Measurements from ENCODE around the gene TRAPPC2.
A peak's percentile ranks its signal among the peaks of the same experiment; 100 is the strongest.

Gene TRAPPC2

DNA sequence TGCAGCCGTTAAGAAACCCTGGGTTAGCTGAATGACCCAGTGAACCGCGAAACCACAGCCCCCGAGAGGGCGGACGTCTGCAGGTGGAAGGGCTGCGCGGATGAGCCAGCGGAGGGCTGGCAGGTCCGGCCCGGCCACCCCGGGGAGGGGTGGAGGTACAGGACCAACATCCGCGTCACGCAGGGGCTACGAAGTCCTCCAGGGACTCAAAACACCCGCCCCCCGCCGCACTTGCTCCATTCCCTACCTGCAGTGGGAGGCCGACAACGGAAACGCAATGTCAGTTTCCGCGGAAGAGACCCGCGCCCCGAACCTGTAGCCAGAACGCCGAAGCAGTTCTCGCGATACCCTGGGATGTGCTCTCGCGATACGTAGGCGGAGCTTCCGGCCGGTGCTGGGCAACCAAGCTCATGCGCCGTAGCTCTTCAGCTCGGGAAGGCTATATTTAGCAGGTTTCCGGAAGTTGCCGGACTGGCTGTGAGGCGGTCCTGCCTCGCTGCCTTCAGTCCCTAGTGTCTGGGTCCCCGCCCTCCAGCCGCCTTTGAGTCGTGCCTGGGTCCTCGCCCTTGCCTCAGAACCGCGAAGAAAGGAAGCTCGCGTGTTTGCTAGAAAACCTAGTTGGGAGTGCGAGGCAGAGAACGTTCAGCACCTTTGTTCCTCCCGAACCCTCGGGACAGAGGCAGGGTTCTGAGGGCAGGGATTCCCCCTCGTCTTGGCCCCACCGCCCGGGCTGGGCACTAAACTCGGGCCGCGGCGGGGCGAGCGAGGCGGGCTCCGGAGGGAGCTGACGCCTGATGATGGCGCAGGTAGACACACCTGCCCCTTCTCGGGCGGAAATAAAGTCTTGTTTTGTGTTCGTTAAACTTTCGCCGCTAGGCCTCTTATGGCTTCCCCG, at the start of gene TRAPPC2, which contains the start of gene OFD1:
Gene TRAPPC2, minus strand, starts transcription at position 343 of the 895 bp plus-strand sequence. CDS start 14,657 bp downstream, outside the sequence.
Gene OFD1, plus strand, starts transcription at position 471 of the 895 bp plus-strand sequence. Its CDS starts 324 bp downstream, at position 795.
- DNase-seq, result peak; percentile 80 to 96

DNA sequence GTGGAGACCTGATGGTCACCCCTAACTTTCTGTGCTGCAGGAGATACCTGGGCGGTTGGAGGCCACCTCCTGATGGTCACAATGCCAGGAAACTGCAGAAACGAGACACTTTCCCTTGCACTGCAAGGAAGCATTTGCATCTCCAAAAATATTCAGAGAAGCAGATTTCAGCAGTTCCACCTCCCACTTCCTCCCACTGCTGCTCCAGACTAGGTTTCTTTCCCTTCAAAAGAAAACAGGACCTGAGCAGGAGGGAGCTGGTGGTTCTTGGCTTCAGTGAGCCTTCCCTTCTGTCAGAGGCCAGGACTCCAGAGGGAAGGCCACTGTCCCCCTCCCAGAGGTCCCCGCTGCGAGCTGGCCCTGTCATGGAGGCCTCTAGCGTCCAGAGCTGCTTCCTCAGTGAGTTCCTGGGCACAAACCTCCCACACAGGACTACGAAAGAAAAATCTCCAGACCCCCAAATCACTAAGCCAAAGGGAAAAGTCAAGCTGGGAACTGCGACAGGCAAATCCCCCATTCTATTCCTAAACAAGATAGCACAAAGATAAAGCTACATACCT, 46.5 kb upstream of the TRAPPC2 start:
- no peak for DNase-seq

DNA sequence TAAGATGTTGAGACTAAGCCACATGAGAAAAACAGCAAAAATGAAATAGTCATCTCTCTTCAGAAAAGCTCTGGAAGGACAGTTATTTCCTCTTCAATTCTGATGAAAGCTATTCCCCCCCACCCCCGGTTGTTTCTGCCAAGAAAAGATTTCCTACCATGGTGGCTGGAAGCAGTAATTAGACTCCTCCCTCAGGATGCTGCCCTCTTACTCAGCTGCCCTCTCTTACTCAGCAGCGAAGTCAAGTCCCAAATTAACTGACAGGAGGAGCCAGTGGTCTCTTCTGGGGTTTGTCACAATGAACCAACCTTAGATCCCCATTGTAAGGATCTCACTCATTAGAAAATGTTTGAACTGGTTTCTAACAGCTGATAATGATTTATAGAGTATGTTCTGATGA, 44.5 kb upstream of the TRAPPC2 start:
- no peak for DNase-seq

DNA sequence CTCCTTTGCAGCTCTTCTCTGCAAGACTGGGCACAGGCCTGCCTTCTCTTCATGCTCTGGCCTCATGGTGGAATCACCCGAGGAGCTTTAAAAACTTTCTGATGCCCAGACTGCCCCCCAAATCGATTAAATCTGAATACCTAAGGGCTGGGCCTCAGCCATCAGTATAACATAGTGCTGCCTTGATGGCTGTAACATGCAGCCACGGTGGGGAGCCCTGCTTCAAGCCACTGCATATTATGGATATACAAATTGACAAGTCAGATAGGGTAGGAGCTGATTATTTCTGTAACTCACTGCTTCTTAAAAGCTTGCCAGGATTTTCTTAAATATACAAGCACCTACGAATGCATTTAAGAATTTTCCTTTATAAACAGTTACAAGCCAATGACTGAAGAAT, 42.0 kb upstream of the TRAPPC2 start:
- no peak for DNase-seq

DNA sequence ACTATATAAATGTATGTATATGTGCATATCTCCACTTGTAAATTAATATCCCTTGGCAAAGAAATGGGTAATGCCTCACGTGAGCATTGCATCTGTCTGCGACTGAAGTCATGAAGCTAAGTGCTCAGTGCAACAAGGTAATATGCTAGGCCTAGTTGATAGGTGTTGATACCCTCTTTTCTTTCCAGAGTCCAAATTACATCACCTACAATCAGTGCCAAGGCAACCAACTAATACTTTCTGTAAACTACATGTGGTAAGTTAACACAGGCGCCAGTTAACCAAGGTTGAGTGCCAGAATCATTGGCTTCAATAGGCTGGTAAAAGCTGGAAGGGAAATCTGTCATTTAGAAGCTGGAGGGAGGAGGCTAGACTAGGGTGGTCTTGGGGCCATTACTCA, 41.4 kb upstream of the TRAPPC2 start:
- no peak for DNase-seq

DNA sequence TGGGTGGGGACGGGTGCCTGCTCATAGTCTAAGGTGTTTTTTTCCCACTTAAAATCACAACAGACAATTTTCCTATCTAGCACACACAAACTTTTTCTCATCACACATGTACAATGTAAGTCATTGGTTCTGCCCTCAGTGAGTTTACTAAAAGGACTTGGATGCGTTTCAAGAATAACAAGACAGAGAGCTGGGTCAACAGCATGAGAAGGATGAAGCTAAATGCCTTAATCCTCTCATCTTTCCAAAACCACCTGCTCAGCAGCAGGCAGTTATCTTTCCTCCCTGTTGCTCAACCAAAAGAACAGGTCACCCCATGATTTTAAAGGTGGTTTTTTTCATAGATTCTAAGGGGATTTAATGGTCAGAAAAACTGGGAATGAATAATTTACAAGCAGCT, 40.3 kb upstream of the TRAPPC2 start:
- no peak for DNase-seq

DNA sequence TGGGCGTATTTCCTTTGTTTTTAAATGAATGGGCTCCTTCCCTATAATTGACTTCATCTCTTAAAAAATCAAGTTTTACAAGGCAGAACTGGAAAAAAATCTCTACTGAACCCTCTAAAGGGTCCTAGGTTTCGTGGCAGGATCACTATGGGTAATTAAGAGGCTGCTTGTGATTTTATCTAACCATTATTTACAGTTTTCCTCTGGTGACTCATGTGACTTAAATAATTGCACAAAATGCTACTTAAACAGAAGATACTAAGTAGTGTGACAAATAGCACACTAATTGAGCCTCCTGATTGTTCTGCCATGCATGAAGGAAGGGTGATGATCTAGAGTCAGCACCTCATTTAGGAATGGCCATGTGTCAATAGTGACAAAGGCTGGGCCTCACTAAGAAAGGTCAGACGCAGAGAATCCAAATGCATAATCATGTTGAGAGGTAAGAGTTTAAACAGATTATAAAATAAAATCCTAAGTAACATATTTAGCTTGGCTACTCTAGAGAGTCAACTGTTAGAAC, 35.7 kb upstream of the TRAPPC2 start:
- no peak for DNase-seq

DNA sequence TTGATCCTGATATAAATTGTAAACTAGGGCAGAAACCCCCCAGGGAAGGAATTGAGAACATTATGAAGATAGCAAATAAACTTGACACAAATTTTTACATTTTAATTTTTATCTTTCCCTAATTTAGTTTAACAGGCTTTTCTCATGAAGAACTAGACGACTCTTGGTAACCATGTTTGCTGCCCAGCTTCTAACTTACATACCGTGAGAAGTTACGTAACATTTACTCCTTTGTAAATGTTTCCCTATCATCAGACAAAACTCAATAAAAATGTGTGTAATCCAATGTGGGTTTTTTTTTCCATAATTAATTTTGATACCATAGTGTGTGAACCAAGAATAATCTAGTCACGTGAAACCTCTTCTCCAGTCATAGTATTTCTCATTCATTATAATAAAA, 34.5 kb upstream of the TRAPPC2 start:
- no peak for DNase-seq

DNA sequence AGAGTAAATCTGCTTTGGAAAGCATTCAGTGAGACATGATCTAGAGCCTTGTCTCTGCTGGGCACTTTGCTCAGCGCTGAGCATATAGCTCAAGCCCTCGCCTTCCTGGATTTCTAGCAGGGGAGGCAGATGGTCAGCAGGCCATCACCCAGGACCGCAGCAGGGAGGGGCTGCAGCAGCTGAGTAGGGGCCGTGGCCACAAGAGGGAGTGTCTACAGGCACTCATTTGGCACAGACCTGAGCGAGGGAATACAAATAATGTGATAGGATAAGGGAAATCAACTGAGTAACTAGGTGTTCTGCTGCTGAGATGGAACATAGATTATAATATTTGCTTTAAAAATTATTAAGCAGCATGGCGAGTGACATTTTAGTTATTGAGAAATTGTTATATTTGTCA, 30.3 kb upstream of the TRAPPC2 start:
- DNase-seq, result no peak

DNA sequence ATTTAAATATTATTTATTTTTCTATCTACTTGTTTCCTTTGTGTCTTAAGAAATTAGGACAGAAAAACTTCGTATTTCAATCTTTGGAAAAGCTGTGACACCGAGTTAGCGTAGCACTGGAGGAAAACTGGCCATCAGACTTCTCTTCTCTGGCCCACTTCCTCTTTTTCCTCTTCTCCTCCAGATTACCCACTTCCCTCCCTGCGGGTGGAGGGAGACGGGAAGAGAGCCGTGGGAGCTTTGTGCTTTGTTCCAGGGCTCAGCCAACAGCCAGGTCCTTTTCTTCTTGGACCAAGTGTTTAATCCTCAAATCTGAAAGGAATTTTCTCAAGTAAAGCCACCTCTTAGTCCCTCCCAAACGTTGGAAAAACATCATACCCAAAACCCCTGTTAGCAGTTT, 29.9 kb upstream of the TRAPPC2 start:
- DNase-seq, result no peak

DNA sequence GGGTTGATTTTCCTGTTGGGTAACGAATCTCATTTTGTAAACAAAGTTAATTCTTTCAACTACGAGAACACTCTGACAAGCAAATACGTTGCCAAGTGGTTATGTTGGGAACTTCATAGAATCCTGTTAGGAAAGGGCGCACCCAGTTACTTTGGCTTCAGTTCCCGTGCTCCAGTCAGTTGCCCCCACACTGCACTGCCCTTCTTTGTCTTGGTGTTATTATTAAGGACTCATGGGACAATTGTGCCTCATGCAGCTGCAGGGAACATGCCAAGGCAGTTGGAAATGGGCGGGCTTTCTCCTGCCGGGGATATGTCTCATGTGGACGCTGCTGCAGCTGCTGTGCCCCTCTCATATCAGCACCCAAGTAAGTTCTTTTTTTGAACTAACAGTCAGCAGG, 29.1 kb upstream of the TRAPPC2 start:
- no peak for DNase-seq

DNA sequence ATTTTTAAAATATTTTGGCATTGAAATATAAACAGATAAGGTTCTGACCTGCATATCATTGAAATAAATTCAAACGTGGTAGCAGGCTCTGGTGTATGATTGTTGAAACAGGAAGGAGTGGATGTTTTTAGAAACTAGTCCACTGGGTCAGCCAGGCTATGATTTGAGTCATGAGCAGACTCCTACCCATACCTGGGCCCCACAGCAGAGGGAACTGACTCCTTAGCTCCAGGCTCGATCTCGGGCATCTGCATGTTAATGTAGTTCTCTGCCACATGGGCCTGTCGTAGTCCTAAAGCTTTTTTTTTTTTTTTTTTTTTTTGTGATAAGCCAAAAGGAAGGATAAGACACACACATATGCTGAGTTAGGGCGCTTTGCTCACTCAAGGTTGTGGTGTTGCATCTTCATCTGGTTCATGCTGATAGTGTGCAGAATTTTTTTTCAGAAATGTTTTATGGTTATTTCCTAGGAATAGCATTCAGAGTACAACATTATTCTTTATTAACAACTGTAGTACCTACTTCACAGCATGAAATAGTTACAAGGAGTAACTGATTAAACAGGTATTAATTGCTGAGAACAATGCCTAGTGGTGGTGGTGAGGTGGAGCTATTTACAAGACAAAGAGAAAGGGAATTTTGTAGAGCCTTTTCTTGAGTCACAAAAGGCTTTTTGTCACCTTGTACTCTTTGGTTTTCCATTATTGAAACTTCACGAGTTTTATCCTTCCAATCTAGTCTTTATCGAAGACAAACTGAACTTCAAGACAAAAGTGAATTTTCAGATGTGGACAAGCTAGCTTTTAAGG, 27.4 kb upstream of the TRAPPC2 start:
- DNase-seq, result no peak

DNA sequence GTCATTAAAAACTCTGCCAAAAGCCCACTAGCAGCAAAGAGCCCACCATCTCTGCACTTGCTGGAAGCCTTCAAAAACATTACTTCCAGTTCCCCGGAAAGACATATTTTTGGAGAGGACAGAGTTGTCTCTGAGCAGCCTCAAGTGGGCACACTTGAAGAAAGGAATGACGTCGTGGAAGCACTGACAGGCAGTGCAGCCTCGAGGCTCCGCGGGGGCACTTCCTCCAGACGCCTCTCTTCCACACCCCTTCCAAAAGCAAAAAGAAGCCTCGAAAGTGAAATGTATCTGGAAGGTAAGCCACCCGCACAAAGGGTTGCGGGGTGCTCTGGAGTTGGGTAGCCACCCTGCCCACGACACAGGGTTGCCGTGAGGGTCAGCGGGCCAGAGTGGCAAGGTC, 26.0 kb upstream of the TRAPPC2 start:
- no peak for DNase-seq

DNA sequence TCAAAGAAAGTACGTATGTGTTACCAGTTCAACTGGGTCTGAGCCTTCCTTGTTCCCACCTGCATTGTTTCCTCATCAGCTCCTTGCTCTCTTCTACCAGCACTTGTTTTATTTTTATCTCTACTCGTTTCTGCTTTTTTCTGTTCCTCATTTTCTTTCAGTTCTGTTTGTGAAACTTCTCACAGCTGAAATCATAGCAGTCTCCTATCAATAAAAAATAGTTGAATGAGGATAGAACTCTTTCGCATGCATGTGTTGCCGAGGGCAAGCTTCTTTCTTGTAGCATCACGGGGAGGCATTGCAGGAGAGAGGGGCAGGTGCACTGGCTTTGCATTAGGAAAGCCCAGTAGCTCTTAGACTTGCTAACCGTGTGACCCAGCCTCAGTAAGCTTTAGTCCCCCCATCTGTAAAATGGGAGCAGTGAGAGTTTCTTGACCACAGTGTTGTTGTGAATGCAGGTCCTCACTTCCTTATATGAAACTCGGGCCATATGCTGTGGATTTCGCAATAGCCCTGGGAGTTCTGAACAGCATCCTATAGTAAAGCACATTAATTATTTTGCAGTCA, 24.8 kb upstream of the TRAPPC2 start:
- DNase-seq, result no peak

DNA sequence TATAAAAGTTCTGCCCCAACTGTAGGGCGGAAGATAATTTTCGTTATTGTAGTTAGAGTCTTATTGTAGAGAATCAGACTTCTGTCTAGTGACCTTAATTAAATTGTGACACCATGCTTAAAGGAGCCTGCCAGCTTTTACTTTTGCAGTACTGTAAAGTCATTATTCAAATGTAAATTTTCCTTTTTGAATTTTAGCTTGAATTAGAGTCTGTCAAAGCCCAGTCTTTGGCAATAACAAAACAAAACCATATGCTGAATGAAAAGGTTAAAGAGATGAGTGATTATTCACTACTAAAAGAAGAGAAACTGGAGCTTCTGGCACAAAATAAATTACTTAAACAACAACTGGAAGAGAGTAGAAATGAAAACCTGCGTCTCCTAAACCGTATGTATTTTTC, 22.0 kb upstream of the TRAPPC2 start:
- DNase-seq, result no peak

DNA sequence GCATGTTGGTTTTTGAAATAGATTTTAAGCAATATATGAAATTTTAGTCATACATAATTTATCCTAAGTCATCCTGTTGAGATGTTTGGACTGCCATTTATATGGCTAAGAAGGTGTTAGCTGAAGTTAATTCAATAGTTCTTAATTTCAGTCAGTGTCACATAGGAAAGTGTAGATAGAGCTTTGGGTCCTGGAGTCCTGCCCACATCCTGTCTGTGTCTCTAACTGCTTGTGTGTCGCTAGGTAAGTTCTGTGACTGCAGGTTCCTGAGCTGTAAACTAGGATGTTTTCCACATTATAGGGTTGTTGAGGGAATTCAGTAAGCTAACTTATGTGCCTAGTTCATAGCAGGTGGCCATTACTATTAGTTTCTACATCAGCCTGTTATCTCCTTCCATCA, 20.8 kb upstream of the TRAPPC2 start:
- no peak for DNase-seq

DNA sequence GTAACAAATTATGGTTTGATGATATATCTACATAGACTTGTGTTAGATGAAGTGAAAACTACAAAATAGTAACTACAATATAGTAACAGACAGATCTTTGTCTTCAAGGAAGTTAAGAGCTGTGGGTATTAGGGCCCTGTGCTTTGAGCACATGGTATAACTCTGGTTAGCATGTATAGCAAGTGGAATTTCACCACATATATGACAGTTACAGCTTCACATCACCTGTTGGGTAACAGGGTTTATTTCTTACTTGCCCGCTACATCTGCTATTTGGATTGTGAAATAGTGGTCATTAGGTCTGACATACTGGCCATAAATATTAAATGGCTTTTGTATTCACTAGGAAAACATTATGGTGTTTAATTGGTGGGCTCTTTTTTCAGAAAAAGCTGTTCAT, 20.3 kb upstream of the TRAPPC2 start:
- no peak for DNase-seq

DNA sequence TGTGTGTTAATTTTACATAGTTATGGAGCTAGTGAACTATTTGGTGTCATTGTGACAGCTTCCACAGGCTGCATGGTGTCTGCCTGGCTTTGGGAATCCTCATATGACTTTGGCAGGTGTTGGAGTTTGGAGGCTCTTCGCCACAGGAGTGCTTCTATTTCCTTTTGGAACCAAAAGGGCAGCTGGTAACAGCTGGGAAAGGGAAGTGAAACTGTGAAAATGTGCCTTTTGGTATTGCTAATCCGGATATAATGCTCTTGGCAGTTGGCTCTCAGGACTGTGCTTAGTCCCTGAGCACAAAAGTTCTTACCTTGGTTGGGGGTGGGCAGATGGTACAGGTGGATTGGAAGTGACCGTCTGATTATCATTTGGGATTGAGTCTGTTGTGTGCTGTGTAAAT, 18.2 kb upstream of the TRAPPC2 start:
- no peak for DNase-seq

DNA sequence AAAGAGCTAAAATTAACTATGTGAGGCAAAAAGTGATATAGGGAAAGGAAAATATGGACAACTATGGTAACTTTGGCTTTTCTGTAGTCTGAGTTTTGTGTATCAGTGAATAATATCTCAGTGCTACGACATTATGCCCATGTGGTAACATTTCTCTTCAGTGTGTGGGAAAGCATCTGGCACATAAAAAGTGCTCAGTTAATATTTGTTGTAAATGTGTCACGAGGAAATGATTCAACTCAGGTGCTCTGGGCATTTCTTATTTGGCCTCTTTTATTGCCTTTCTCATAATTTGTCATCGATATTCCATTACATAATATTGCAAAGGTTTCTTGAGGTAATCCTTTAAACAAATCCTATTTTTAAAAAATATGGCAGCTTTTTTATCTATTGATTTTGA, 17.7 kb upstream of the TRAPPC2 start:
- no peak for DNase-seq

DNA sequence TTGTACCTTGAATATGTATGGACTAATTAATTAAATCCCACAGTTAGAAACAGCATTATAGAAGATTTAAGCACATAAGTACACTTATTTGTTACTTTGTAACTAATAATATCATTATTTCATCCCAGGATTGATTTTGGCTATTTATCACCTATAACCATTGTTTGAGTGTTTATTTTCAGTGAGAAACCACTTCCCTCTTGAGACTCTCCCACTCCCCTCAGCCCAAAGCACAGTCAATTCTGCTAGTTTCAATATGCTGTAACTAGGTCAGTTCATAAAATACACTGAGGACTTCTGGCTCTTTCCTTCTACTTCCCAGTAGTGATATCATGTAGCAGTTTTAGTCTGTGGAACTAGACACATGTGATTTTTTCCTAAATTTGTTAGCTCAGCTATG, 16.4 kb upstream of the TRAPPC2 start:
- no peak for DNase-seq

DNA sequence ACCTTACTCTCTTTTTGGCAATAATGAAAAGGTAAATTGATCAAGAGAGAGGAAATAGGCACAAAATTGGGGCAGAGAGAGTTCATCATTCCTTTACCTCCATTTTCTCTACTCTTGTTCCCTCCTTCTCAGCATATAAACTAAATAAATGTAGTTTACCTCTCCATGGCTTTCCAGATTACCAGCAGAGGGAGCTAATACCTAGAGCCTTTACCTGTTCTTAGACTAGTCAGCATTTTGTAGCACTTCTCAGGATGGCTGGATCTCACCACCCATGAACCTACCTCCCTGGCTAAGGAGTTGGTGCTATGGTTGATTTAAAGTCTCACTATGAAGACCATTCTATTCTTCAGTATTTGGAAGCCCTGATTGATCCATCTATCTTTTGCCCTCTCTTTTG, 15.8 kb upstream of the TRAPPC2 start:
- DNase-seq, result peak in 1 of 2 experiments; percentile 39

DNA sequence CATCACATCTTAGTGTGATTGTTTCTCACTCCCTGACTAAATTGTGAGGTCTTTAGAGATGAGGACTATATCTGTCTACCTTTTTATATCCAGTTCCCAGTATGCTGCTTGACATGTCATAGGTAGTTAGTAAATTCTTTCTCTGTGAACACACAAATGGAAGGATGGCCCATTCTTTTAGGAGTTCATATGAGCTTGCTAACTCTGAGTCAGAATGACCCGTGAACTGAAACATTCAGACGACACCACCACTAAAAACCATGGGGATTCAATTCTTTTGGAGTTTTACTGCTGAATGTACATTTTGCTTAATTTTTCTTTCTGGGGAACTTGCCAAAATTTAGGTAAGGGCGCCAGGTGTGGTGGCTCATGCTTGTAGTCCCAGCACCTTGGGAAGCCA, 14.1 kb upstream of the TRAPPC2 start:
- DNase-seq, result no peak

DNA sequence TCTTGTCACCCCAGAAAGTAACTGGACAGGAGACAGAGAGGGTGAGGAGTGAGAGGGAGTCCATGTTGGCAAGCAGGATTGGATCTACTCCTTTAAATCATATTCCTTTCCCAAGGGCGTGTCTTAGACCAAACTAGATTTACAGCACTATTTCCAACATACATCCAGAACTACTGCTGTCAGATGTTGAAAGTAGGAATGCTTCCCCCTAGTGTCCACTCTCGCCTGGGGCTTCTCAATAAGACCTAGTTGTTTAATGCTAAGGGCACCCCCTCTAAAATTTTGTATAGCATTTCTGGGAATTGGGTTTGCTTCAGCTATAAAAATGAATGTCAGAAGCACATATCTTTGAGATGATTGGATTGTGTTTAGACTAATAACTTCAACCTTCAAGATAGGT, 13.4 kb upstream of the TRAPPC2 start:
- peak in 1 of 2 experiments; percentile 27 for DNase-seq
